Activated CD8-positive, alpha-beta memory T cell treated with anti-CD3 and anti-CD28 coated beads for 24 hours (primary cell): Measurements from ENCODE around the gene ANKHD1.

Experiments used
- DNase-seq: peaks from one replicate; pipeline ENCODE4 v3.0.0-alpha.2; 2020

ANKHD1 gene

DNA sequence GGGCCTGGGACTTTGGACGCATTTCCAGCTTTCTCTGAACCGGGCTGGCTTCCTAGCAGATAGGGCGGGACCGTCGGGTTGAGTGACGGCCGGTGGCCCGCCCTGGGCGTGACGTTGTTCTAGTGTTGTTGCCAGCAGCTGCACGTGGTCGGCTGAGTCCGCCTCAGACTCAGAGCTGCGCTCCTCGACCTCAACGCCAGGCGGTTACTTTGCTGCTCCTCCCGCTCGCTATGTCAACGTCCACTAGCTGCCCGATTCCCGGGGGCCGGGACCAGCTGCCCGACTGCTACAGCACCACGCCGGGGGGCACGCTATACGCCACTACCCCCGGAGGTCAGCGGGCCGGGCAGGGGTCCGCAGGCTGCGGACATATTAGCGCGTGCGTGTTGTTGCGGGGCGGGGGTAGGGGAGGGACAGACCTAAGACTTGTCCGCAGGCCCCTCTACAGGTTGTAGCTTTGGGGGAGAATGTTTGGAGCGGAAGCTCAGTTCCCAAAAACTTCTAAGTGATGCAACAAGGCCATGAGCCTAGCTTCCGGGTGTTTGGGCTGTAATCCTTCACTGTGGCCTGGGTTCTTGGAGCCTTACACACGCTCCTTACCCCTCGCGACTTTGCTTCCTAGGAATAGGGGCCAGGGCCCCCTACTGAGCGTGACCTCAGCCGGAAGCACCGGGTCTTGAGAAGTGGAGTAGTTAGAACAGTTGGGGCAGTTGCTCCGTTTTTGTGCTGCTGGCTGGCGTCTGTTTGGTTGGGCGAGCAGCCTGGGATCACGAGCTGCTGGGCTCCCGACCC lies 146.1 kb downstream of the ANKHD1 start, which contains the start of gene EIF4EBP3:
Gene EIF4EBP3 (plus strand): TSS at position 155 of the 792 bp plus-strand sequence. CDS start 76 bp downstream, at position 231.
- peak; percentile 89 for DNase-seq

DNA sequence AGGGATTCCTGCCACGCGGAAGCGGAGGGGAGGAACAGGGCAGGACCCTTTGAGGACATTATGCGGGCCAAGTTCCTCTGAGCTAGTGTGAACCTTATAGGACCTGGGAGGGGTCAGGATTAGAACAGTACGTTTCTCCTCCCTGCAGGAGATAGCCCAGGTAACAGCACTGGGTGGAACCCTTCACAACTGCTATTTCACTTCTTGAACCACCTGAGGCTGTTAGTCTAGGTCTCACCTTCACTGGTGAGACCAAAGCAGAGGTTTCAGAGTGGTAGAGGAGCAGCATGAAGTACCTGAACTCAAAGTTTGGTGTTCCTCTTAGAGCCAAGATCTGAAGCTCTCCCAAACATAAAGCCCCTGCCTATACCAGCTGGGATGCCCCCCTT lies 146.7 kb downstream of the ANKHD1 start:
- DNase-seq: no peak

DNA sequence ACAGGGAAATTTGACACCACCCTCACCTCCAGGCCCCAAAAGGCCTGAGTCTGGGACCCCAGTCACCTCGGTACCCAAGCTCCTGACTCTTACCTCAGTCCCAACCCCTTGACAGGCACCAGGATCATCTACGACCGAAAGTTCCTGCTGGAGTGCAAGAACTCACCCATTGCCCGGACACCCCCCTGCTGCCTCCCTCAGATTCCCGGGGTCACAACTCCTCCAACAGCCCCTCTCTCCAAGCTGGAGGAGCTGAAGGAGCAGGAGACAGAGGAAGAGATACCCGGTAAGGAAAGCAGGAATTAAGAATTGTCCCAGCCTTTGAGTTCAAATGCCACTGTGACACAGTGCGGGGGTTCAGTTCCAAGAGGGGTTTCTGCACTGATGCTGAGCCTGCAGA lies 147.2 kb downstream of the ANKHD1 start:
- no peak for DNase-seq

DNA sequence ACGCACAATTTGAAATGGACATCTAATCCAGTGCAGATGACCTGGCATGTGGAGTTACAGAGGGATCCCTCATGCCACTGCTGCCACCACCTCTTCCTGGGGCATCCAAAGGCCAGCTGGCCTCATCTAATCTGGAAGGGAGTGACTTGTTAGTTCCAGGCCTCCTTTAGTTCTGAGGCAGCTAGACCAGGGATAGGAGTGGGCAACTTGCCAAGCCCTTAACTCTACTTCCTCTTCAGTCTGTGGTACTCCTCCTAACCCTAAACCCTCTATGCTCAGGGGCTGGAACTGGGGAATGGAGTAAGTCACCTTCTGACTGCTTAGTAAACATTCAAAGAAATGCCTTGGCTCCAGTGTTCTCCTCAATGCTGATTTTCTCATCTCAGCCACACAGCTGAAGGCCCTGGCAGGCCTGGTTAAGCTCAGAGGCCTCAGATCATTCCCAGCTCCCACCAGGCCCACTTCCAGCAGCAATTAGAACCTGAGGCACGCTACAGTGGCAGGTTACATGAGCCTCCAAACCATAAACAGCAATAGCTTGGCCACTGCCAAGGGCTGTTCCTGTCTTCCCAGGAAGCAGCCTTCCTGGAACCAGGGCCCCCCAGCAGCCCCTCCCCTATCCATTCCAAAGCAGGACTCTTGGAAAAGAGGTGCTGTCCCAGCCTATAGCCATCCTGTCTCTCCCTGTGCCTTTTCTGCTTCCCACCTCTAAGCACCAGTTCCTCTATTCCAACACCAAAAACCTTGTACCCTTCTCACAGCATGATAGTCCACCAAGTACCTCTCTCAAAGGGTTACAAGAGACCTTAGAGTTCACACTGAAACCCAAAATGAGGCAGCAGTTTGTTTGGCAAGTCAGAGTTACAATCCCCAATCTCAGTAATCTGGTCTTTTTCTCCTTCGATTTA lies 147.9 kb downstream of the ANKHD1 start:
- DNase-seq: no peak

DNA sequence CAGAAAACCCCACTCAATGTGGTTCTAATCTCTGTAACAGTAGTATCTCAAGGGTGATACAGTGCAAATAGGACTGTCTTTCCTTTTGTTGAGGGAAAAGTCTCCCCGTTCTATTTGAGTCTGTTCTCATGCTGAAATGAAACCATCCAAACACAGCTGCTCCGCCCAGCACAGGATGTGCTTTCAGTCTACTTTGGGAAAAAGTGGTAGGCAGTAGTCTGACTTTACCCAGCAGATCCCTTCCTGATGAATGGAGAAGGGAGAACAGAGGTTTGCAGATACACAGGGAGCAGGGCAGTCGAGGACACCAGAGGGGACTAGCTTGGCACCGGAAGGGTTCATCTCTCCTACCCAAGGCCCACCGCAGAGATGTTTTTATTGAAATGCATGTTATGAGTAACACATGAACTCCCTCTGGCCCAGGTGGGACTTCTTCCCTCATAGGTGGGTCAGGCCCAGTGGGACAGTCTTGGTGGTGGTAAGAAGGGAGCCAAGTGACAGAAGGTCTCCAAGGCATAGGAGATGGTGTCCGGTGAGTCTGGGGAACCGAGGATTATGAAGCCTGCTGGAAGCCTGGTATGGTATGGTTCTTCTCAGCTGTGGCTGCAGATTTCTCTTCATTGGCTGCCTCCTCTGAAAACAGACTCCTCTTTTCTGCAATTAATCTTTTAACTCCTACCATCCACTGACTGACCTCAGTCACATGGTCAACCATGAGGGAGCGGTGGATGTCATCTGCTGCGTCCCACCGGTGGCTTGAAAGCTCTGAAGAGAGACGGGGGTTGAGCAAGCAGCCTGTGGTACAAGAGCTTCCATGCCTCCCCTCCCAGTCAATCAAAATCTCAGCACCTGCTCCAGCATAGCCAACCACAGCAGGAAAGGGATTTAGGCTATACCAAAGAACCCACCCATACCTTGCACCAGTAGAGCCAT lies 148.8 kb downstream of the ANKHD1 start:
- DNase-seq: no peak

DNA sequence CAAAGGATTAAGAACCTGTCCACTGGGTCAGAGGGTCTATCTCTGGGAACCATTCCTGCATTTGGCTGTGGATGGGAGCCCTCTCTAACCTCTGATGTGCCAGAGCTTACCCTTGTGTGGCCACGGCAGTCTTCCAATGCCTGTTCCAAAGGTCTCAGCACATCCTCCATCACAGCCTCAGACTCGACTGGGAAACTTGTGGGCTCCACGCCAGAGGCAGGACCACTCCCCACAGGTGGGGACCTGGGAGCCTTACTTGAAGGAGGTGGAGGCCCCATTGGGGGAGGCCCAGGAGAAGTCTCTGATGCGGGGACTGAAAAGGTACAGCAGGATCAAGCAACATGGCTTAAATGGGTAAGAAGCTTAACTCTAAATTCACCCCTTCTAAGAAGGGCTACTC lies 150.2 kb downstream of the ANKHD1 start:
- DNase-seq: no peak

DNA sequence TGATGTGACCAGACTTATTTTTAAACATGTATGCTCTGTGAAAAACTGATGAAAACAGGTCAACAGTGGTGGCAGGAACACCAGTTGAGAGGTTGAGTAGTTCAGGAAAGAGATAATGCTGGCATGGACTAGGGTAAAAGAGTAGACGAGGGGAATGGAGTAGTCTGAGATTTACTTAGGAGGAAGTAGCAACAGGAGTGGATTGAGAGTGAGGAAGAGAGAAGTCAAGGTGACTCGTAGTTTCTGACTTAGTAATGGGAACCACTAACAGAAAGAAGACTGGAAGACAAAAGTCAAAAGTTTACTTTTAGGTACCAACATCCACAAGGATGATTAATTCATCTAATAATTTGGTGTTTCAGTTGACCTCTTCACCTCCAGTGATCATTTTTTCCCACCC lies 152.0 kb downstream of the ANKHD1 start:
- DNase-seq: peak; percentile 53

DNA sequence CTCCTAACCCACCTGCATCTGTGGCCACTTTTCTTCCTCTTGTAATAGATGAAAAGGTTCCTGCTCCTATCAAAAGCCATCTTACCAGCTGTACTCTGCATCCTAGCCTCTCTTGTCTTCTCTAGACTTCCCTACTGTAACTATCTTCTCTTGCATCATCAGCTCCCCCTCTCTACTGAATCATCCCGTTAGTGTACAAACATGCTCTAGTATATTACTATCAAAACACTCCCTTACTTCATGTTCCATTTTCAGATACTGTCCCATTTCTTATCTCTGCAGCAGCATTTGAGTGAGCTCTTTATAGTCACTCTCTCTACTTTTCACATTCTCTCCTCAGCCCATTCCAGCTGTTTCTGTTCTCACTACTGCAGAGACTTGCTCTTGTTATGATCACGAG lies 152.8 kb downstream of the ANKHD1 start:
- DNase-seq: no peak

DNA sequence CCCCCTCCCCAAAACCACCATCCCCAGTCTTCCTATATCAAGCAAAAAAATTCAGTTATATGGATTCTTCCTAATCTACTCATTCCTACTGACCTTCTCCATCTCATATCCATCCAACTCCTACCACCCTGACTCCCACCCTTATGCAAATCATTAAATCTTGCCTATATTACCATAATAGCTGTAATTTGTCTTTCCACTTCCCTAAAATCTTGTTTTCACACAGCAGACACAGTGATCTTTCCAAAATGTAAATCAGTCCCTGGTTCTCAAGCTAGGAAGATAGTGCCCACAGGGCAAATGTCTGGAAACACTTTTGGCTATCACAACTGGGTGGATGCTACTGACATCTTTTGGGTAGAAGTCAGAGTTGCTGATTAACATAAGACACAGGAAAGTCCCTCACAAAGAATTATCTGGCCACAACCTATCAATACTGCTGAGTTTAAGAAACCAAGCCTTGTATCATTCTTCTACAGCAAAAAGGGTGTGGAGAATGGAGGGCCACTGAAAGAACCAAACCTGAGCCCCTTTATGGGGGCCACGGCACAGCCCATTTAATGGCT lies 154.2 kb downstream of the ANKHD1 start:
- DNase-seq: no peak

DNA sequence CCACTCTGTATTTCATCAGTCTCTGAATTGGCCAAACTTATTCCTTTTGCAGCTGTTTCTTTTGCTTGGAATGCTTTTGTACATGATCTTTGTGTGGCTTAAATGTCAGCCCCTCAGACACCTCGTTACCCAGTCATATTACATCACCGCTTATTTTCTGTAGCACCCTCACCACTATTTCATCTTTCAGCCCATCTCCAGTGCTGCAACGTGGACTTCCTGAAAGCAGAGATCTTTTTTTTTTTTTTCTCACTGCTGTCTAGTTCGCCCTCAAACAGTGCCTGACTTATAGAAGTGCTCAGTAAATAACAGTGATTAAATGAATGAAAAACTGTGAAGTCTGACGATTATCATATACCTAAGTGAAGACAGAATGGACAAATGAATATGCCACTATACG lies 154.8 kb downstream of the ANKHD1 start:
- DNase-seq: no peak

DNA sequence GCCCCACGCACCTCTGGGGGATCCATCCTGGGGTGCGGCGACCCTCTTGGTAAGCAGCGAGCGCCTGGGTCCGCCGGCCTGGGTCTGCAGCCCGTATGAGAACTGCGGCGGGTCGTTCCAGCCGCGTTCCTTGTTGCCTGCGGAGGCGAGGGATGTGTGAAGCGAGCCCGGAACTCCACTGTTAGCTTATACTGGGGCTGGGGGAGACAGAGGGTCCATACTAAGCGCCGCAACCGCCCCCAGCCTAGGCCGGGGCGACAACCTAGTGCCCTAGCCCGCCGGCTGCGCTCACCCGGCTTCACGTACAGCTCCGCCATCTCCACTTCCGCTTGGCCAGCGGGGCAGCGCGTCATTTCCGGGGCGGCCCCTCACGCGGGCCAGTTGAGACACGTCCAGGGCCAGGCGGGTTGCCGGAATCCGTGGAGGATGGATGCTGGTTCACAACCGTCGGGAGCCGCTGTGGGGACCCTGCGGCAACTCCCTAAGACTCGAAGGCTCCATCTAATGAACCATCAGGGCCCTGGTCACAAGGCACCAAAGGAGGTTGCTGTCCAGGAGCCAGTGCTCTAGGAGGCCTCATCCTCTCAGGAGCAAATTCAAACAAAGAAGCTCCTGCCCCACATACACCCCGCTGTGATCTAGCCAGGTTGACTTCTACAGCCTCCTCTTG lies 155.6 kb downstream of the ANKHD1 start, which contains the start of gene SRA1:
Gene SRA1 (minus strand): TSS at position 338 of the 670 bp plus-strand sequence. CDS start 21 bp downstream, at position 317.
- DNase-seq: peak; percentile 95

DNA sequence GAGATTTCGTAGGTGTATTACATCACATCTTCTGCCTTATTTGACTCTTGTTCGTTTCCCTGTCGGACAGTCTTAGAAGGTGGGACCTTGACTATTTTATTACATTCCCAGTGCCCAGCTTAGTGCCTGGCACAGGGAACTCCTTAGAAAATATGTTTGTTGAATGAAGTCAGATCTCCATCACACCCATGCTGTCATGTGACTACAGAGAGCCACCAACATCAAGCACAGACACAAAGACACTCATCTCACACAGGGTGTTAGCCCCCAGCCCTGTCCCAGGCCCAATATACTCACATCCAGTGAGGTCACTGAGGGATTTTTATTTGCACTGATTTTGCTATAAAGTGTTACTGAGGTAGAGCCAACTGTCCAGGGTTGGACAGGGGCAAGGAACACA lies 156.3 kb downstream of the ANKHD1 start:
- DNase-seq: no peak

DNA sequence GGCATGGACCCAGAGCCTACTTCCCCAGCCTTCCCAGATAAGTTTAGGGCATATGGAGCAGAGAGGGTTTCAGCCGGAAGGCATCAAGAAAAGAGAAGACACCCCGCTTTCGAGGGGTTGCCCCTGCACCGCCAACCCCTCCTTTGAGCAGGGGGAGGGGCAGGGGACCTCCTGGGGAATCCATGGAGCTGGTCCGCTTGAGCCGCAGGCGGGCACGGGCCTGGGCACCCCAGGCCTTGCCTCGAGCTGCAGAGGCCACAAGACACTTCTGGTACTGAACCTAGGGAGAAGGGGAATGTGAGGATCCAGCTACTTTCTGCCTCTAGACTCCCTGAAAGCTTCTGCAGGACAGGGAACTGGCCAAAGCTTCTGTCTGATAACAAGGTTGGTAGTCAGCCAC lies 156.9 kb downstream of the ANKHD1 start:
- no peak for DNase-seq

DNA sequence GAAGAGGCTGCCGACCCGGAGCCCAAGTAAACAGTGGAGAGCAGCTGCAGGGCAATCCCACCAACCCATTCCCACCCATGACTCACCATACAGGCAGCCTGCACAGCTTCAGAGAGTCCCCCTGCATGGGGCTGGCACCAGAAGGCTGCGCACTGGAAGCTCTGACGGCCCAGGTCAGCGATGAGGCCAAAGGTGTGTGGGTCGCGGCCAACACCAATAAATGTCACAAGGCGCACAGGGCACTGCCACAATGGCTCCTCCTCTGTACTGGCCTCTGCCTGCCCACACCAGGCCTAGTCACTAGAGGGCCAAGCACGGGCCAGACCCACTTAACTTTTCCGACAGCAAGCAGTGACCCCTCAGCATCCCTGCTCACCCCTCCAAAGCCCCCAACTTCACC lies 158.6 kb downstream of the ANKHD1 start:
- DNase-seq: no peak

DNA sequence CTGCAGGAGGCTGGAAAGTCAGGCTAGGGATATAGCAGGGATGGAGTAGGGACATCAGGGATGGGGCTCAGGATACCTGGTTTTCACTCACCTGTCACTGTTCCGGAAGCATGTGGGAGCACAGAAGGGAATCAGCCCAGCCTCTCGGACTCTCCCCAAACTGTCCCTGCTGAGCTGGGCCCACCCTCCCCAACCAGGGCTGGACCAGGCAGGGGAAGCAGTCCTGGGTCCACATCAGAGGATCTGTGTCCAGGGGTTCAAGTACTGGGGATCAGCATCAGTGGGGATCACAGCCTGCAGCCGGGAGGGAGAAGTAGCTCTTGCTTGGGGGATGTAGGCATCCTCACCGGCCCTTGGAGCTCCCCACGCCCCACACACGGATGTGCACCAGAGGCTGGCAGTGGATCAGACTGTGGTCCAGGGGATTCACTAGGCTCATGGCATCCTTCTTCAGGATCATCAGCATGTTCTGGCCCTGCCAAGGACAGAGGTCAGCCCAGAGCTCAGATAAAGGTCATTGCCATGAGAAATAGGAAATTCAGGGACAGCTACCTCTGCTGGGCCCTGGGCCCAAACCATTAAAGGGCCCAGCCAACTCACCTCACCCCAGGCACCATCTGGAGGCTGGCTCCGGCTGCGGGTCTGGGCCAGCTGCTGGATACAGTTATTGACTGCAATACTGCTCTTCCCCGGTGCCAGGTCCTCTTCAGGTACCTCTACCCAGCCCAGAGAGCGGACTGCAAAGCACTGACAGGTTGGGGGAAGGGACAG lies 160.3 kb downstream of the ANKHD1 start:
- DNase-seq: no peak

DNA sequence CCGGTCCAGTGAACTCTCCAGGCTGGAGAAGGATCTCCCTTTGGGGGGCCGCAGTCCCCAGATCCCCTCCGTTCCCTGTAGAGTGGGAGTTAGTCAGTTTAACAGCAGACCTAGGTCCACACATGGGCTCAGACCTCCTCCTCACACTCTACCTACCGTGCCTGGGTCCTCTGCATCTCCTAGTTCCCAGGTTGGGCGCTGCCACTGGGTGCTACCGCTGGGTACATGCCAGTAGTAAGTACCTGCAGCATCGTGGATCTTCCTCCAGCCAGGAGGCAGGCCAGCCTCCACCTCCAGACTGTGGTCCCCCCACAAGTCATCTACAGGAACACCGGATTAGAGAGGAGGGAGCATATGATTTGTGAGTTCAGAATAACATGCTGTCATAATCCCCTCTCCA lies 162.0 kb downstream of the ANKHD1 start:
- no peak for DNase-seq

DNA sequence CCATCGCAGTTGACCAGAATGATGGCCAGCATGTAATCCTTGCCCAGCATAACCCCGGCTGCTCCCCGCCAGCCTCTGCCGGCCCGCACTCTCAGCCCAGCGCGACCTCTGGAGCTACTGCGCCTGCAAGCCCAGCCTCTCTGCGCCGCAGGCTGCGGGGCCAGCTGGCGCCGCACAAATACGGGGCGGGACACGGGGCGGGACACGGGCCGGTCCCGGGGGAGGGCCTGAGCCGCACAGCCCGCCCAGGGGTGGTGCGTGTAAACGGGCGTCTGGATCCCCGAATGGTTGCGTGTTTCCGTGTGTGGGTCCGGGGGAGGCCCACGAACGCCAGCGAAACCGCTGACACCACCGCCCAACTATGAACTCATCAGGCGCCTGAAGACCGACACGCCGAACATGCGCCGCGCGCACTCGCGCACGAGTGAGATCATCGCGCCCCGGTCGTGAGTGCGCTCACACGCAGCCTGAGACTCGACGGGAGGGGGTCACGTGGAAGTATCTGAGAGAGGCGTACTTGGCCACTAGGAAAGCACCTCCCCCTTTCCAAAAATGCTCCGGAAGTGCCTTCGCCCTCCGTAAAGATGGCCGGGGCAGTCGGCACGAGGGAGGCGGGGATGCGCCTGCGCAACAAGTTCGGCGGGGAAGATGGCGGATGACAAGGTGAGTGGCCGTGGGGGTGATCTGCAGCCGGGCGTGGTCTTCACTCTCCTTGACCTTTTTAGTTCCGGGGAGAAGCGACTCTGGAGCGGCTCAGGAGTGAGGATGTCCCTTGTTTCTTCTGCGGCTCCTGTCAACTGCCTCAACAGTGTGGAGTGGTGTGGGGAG lies 162.8 kb downstream of the ANKHD1 start, which contains the start of the genes APBB3 and SLC35A4:
Gene APBB3 (minus strand): TSS at position 403 of the 828 bp plus-strand sequence. CDS start 353 bp downstream, at position 50.
Gene SLC35A4 (plus strand): TSS at position 633 of the 828 bp plus-strand sequence. CDS start 2,342 bp downstream, outside the sequence.
- DNase-seq: peak; percentile 95

DNA sequence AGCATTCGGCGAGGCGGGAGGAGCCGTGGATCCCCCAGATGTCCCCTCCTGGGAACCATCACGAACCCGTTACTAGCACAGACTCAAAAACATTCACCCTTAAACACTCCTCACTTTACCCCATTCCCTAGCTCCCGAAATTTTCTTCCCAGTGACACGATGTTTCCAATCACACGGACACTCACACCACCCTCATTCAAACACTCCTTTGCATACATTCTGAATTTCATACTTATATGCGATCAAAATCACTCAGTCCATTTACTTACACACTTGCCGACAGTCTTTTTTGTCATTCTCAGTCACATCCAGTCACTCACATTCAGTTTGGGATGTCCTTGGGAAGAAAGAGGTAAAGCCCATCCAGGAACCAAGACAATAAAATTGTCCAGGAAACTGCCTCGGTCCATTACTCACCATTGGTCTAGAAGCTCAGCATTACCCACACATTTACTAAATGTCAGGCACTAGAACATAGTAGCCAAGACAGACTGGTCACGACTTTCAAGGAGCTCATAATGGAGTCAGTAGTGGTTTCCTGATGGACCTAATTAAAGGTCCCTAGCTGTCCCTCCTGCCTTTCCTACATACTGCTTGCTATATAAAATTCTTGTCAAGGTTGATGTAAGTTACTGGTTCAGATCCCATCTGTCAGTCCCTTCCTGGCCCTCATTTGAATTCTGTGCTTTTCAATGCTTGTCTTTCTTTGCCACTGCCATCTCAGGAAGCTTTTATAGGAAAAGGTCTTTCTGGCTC lies 163.6 kb downstream of the ANKHD1 start:
- no peak for DNase-seq

DNA sequence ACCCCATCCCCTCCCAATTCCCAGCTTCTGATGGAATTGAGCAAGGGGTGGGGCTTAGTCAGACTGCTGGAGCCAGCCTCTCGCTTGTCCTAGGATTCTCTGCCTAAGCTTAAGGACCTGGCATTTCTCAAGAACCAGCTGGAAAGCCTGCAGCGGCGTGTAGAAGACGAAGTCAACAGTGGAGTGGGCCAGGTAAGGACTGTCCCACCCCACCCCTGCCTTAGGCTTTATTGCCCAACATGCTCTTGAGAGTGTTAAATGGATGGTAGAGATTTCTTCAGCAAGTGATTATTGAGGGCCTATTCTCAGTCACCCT lies 164.1 kb downstream of the ANKHD1 start:
- no peak for DNase-seq
